Heart right ventricle (tissue), 16 donors: Measurements from ENCODE around the gene XPNPEP1. TPM values are rescaled to one million over a fixed set of nuclear protein-coding genes. Genes with fewer than 3 reads are reported as not detected.

Experiments
- ATAC-seq, 8 donors: fragments of 200-7000 bp; cut with Tn5 transposase; one replicate each; pipeline ENCODE4 v1.9.1; 2020; ENCODE audit warnings: mild to moderate bottlenecking in 8 of 8, moderate library complexity in 8 of 8, moderate number of reproducible peaks in 1 of 8
- DNase-seq, 2 donors: peaks; one replicate each; pipeline ENCODE4 v3.0.0-alpha.2; 2020
- H3K27ac ChIP-seq, 10 donors: fragments of 200-600 bp; sonication (generic) in 2 of 10; one replicate each; pipeline versions ENCODE4 v1.5.0 to v1.8.0; 2020 to 2022; ENCODE audit warnings: mild to moderate bottlenecking in 3 of 10
- H3K27me3 ChIP-seq, 7 donors: fragments of 200-600 bp; one replicate each; pipeline ENCODE4 v1.8.0; 2021 to 2022; ENCODE audit warnings: mild to moderate bottlenecking in 2 of 7
- H3K36me3 ChIP-seq, 9 donors: fragments of 200-600 bp; sonication (generic) in 1 of 9; one replicate each; pipeline versions ENCODE4 v1.5.0 to v1.8.0; 2020 to 2022; ENCODE audit warnings: mild to moderate bottlenecking in 2 of 9
- H3K4me1 ChIP-seq, 9 donors: fragments of 200-600 bp; sonication (generic) in 1 of 9; one replicate each; pipeline versions ENCODE4 v1.5.0 to v1.8.0; 2020 to 2022; ENCODE audit warnings: mild to moderate bottlenecking in 4 of 9
- H3K4me3 ChIP-seq, 10 donors: fragments of 200-600 bp; sonication (generic) in 2 of 10; one replicate each; pipeline versions ENCODE4 v1.5.0 to v1.8.0; 2020 to 2022; ENCODE audit warnings: mild to moderate bottlenecking in 7 of 10, moderate library complexity in 2 of 10
- H3K9me3 ChIP-seq, 11 donors: fragments of 200-600 bp in 10 of 11; sonication (generic) in 2 of 11; one replicate each; pipeline versions ENCODE4 v1.5.0 to v1.8.0; 2013 to 2022; ENCODE audit warnings: mild to moderate bottlenecking in 2 of 11, control low read depth in 1 of 11, moderate library complexity in 1 of 11
- CTCF ChIP-seq, 9 donors: fragments of 200-600 bp; sonication (generic) in 2 of 9; IDR thresholded peaks; one replicate each; pipeline versions ENCODE4 v1.5.0 to v1.8.0; 2021 to 2022; ENCODE audit warnings: antibody characterized with exemption in 9 of 9, mild to moderate bottlenecking in 5 of 9, moderate library complexity in 1 of 9
- WGBS, 2 donors: extraction: QIAGEN DNeasy Blood & Tissue Kit; methylation state at CpG; one replicate each; pipeline ENCODE4 v1.1.7; 2013; ENCODE audit warnings: inconsistent platforms in 1 of 2; 5-methylcytosine and 5-hydroxymethylcytosine counted together
- intact Hi-C, 10 donors: fragments of 100-400 bp; cut with DNase I; formaldehyde crosslinking; loops; one replicate each; pipeline versions ENCODE4 v1.11.1 to v1.14.2; 2022
- polyA plus RNA-seq, 2 donors: library from polyadenylated mRNA; stranded (reverse); fragments of 200-250 nt; gene quantifications; one replicate each; pipeline ENCODE4 v1.2.3, GENCODE V29; 2013
- total RNA-seq, 10 donors: library from RNA; stranded (reverse); fragmentation: NEBNext Ultra II Directional in 3 of 10; extraction: Animal tissue kit (Norgen Biotek cat#: 25700) in 3 of 10; gene quantifications; one replicate each; pipeline versions ENCODE4 v1.2.1 to v1.2.4, GENCODE V29; 2021 to 2023
- donor health status: Arrhythmogenic right ventricular cardiomyopathy.
- donor health status: ischemic (EF 13 %, LVEDD 7.1; RV severe dilation, severe dysfunction).
- donor health status: healthy with polysubstance abuse.
- donor health status: DM: no; HTN: yes; CAD: no.
- donor health status: DM: no; HTN: no; CAD: no.
- donor health status: ischemic (EF 25% LVEDD 6.9; RV normal size, moderate dysfunction).
- donor health status: ischemic (EF 25% LVEDD 5.7; RV mildly dilated, moderate dysfunction).
- donor health status: healthy.
- donor health status: DM: yes; HTN: yes; CAD: no.
- donor health status: Ischemic cardiomyopathy.
- donor health status: ischemic (EF 35%, LVEDD 5.7; RV mildly dilated, moderate dysfunction).
- donor health status: nonischemic (EF 11% LVEDD 7.7; RV severe dilation, severe dysfunction).
- donor health status: DM: yes; HTN: yes; CAD: no.
- donor health status: PGD.
- donor health status: ischemic (EF 29% LVEDD 5.4; RV normal size, mild dysfunction).
- donor health status: nonischemic (EF 23%, LVEDD 6.1; RV moderate dilation, normal function).

The XPNPEP1 gene
- total and polyA plus RNA-seq, 12 donors, result 15.9 to 51.6 (median 42.4) TPM

- H3K9me3 ChIP-seq, result no peaks in the 10 kb centered on the region
- ATAC-seq (peak; percentile 62 to 90 (median 85)), DNase-seq (peak in 1 of 2 donors; percentile 55)
- WGBS, 2 donors, result 36 to 43% methylated on average over 5 of the region's 5 CpGs
- peaks cover 10 to 33% (median 24%) of the 10 kb centered on the region in 9 donors for H3K4me1 ChIP-seq
- H3K36me3 ChIP-seq, result no peaks in the 10 kb centered on the region
- H3K4me3 ChIP-seq, result no peak overlapping the region
- no peaks in the 10 kb centered on the region for H3K27me3 ChIP-seq
- intact Hi-C loops, result no loop called here
- no peak for TF ChIP-seq CTCF (IDR thresholded peaks at IDR 0.05)
- peak overlapping the region in 6 of 10 donors; percentile 27 to 60 (median 43) for H3K27ac ChIP-seq
Observed at GRCh38 chr10:109934958-109935793, 11.9 kb upstream of the XPNPEP1 start.

- intact Hi-C loops, result no loop called here
- peaks cover 10 to 33% (median 24%) of the 10 kb centered on the region in 9 donors for H3K4me1 ChIP-seq
- H3K4me3 ChIP-seq, result no peak overlapping the region
- no peaks in the 10 kb centered on the region for H3K27me3 ChIP-seq
- no peak for TF ChIP-seq CTCF (IDR thresholded peaks at IDR 0.05)
- DNase-seq (no peak), ATAC-seq (peak; percentile 41 to 66 (median 53))
- H3K27ac ChIP-seq, result peak overlapping the region in 4 of 10 donors; percentile 28 to 60 (median 40)
- H3K9me3 ChIP-seq, result no peaks in the 10 kb centered on the region
- 60 to 63% methylated on average over 5 of the region's 5 CpGs for WGBS, 2 donors
- H3K36me3 ChIP-seq, result no peaks in the 10 kb centered on the region
Observed at GRCh38 chr10:109933984-109934565, 10.8 kb upstream of the XPNPEP1 start.

GRCh38 chr10:109932968-109933367 lies 9.7 kb upstream of the XPNPEP1 start:
- DNase-seq (no peak), ATAC-seq (no peak)
- no peak overlapping the region for H3K4me3 ChIP-seq
- H3K27ac ChIP-seq, result no peak overlapping the region
- no peaks in the 10 kb centered on the region for H3K36me3 ChIP-seq
- H3K4me1 ChIP-seq, result peaks cover 10 to 33% (median 24%) of the 10 kb centered on the region in 9 donors
- H3K9me3 ChIP-seq, result no peaks in the 10 kb centered on the region
- no peak for TF ChIP-seq CTCF (IDR thresholded peaks at IDR 0.05)
- intact Hi-C loops, result no loop called here
- WGBS, 2 donors, result 95% methylated on average over 3 of the region's 3 CpGs
- no peaks in the 10 kb centered on the region for H3K27me3 ChIP-seq

- 94 to 98% methylated on average over 1 of the region's 1 CpG for WGBS, 2 donors
- Histone ChIP-seq H3K9me3 (no peaks in the 10 kb centered on the region), H3K4me3 (no peak overlapping the region), H3K27ac (no peak overlapping the region), H3K27me3 (no peaks in the 10 kb centered on the region), H3K36me3 (no peaks in the 10 kb centered on the region), H3K4me1 (peaks cover 10 to 33% (median 24%) of the 10 kb centered on the region in 9 donors)
- ATAC-seq (no peak), DNase-seq (no peak)
- intact Hi-C loops, result no loop called here
- no peak for TF ChIP-seq CTCF (IDR thresholded peaks at IDR 0.05)
Observed at GRCh38 chr10:109932391-109932790, 9.1 kb upstream of the XPNPEP1 start.
